HepG2 (cell line): Measurements from ENCODE around the gene DCAF4L1. TPM values are rescaled to one million over a fixed set of nuclear protein-coding genes. Genes with fewer than 3 reads are reported as not detected.
A peak's percentile ranks its signal among the peaks of the same experiment; 100 is the strongest.

Source experiments
- AGO1 ChIP-seq: fragments of 200-400 bp; formaldehyde crosslinking; IDR thresholded peaks from 2 replicates; pipeline ENCODE4 v1.6.1; 2017; ENCODE audit warnings: mild to moderate bottlenecking, low read depth, low read length, moderate library complexity; ENCODE audit not compliant: poor library complexity, severe bottlenecking
- ASH2L ChIP-seq: fragments of 300-600, 200-600 bp; sonication (generic); IDR thresholded peaks from 2 replicates; pipeline ENCODE4 v1.7.0; 2017; ENCODE audit warnings: low read depth, mild to moderate bottlenecking, moderate library complexity, mixed read lengths, low read length; ENCODE audit not compliant: insufficient read length
- ATM ChIP-seq: fragments of 450-650 bp; IDR thresholded peaks from 2 replicates; pipeline ENCODE4 v1.7.1; 2017; ENCODE audit warnings: mild to moderate bottlenecking, borderline replicate concordance
- CREB1 ChIP-seq, 2 experiments: fragments of 450-650 bp in 1 of 2; IDR thresholded peaks; 2 replicates each; pipeline ENCODE4 v1.6.1; 2016 to 2017; ENCODE audit warnings: control low read depth in 1 of 2, mild to moderate bottlenecking in 1 of 2, missing compliant biosample characterization in 1 of 2, missing genetic modification characterization in 1 of 2
- HIVEP1 ChIP-seq: sonication (generic); formaldehyde crosslinking; IDR thresholded peaks from 2 replicates; pipeline ENCODE4 v1.4.0; 2020; ENCODE audit warnings: mild to moderate bottlenecking, missing genetic modification reagents
- MBNL3 ChIP-seq: fragments of 250-450 bp; sonication (Bioruptor Pico); conservative IDR thresholded peaks from 2 replicates; pipeline ENCODE4 v1.8.0; 2022; ENCODE audit warnings: mild to moderate bottlenecking, inconsistent platforms
- PTBP1 ChIP-seq: fragments of 200-400 bp; formaldehyde crosslinking; IDR thresholded peaks from 2 replicates; pipeline ENCODE4 v1.6.1; 2018; ENCODE audit warnings: low read length, low read depth; ENCODE audit not compliant: poor library complexity, severe bottlenecking
- RBAK ChIP-seq: sonication (generic); formaldehyde crosslinking; IDR thresholded peaks from 2 replicates; pipeline ENCODE4 v1.5.1; 2020; ENCODE audit warnings: mild to moderate bottlenecking, missing genetic modification reagents
- SP140L ChIP-seq: sonication (generic); formaldehyde crosslinking; IDR thresholded peaks from 2 replicates; pipeline ENCODE4 v1.4.0; 2020; ENCODE audit warnings: missing genetic modification reagents, borderline replicate concordance
- TP53 ChIP-seq: sonication (generic); formaldehyde crosslinking; conservative IDR thresholded peaks from 2 replicates; pipeline ENCODE4 v1.4.0; 2020; ENCODE audit warnings: missing genetic modification reagents
- ZBTB1 ChIP-seq: sonication (generic); formaldehyde crosslinking; IDR thresholded peaks from 2 replicates; pipeline ENCODE4 v1.4.0; 2020; ENCODE audit warnings: missing genetic modification reagents, borderline replicate concordance
- ZBTB8A ChIP-seq: sonication (generic); formaldehyde crosslinking; IDR thresholded peaks from 2 replicates; pipeline ENCODE4 v1.4.0; 2020; ENCODE audit warnings: mild to moderate bottlenecking, low read depth, missing genetic modification reagents, borderline replicate concordance
- ZNF234 ChIP-seq: sonication (generic); formaldehyde crosslinking; conservative IDR thresholded peaks from 2 replicates; pipeline ENCODE4 v1.5.1; 2020; ENCODE audit warnings: mild to moderate bottlenecking, missing genetic modification reagents
- ZNF484 ChIP-seq: sonication (generic); formaldehyde crosslinking; IDR thresholded peaks from 2 replicates; pipeline ENCODE4 v1.5.1; 2020; ENCODE audit warnings: mild to moderate bottlenecking, low read depth, missing genetic modification reagents, borderline replicate concordance
- ZNF543 ChIP-seq: sonication (generic); formaldehyde crosslinking; IDR thresholded peaks from 2 replicates; pipeline ENCODE4 v1.4.0; 2020; ENCODE audit warnings: mild to moderate bottlenecking, missing genetic modification reagents
- ZNF562 ChIP-seq: sonication (generic); formaldehyde crosslinking; IDR thresholded peaks from 2 replicates; pipeline ENCODE4 v1.8.0; 2022; ENCODE audit warnings: missing genetic modification reagents, borderline replicate concordance
- ZNF776 ChIP-seq: sonication (generic); formaldehyde crosslinking; IDR thresholded peaks from 2 replicates; pipeline ENCODE4 v1.4.0; 2020; ENCODE audit warnings: mild to moderate bottlenecking, missing genetic modification reagents
- ZSCAN21 ChIP-seq: sonication (generic); formaldehyde crosslinking; IDR thresholded peaks from 2 replicates; pipeline ENCODE4 v1.8.0; 2022; ENCODE audit warnings: mild to moderate bottlenecking, missing genetic modification reagents, moderate library complexity, borderline replicate concordance
- polyA plus RNA-seq, 8 experiments: library from polyadenylated mRNA; depleted of rRNA in 3 of 8; stranded (reverse) in 7 of 8; unstranded in 1 of 8; fragments of >200 nt; fragmentation: Illumina TruSeq in 4 of 8; extraction: Trizol in 4 of 8; gene quantifications; 2 replicates each; pipeline versions ENCODE4 v1.2.1 to v1.2.3, GENCODE V29; 2011 to 2016; ENCODE audit warnings: low read depth in 4 of 8, missing spikeins in 1 of 8, mixed read lengths in 1 of 8; ENCODE audit not compliant: insufficient read depth in 1 of 8
- total RNA-seq, 5 experiments: library from RNA; depleted of rRNA; stranded (reverse); fragments of >200 nt; fragmentation: Illumina TruSeq; extraction: Trizol; gene quantifications; 2 replicates each; pipeline ENCODE4 v1.2.3, GENCODE V29; 2016; ENCODE audit warnings: low read depth in 1 of 5
- TF ChIP-seq, protein P1 (sequence below): sonication (generic); formaldehyde crosslinking; IDR thresholded peaks from 2 replicates; pipeline ENCODE4 v1.4.0; 2020; ENCODE audit warnings: missing genetic modification reagents
- TF ChIP-seq, protein P2 (sequence below): sonication (generic); formaldehyde crosslinking; IDR thresholded peaks from 2 replicates; pipeline ENCODE4 v1.4.0; 2020; ENCODE audit warnings: missing genetic modification reagents
- TF ChIP-seq, protein P3 (sequence below): sonication (generic); formaldehyde crosslinking; IDR thresholded peaks from 2 replicates; pipeline ENCODE4 v1.9.0; 2022; ENCODE audit warnings: missing genetic modification reagents, mild to moderate bottlenecking, borderline replicate concordance

DCAF4L1 gene
- total and polyA plus RNA-seq, 2 of the 13 experiments (the other 11 are each of a cell fraction or from before 2014, with no cell fraction given): 0.05 to 0.09 TPM

DNA sequence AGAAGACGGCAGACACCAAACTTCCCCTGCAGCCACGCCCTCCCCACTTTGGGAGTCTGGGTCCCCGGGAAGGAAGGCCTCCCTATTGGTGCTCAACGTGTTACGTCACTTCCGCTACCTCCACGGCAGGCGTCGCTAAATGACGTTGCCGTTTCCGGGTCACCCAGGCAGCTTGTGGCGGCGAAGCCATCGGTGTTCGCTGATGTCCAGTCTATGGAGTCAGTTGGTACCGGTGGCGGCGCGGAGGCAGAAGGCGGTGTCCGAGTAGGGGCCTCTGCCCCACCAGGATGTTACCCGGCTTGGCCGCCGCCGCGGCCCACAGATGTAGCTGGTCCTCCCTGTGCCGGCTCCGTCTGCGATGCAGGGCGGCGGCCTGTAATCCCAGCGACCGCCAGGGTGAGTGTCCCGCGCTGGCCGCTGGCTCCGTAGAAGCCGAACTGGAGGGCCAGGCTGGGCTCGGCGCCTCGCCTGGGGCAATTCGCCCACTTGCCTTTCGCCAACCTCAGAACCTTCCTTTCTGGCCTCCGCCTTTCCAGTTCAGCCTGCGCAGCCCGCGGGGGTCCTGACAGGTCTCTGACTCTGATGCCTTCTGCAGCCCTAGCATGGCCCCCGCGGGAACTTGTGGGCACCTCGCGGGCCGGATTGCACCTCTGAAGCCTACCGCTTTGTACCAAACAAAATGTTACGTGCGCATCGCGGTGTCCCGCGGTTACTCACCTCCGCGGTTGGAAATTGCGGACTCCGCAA lies 9.0 kb downstream of the DCAF4L1 start, which contains the start of gene SLC30A9 (continued):
- TF ChIP-seq, protein P1, sequence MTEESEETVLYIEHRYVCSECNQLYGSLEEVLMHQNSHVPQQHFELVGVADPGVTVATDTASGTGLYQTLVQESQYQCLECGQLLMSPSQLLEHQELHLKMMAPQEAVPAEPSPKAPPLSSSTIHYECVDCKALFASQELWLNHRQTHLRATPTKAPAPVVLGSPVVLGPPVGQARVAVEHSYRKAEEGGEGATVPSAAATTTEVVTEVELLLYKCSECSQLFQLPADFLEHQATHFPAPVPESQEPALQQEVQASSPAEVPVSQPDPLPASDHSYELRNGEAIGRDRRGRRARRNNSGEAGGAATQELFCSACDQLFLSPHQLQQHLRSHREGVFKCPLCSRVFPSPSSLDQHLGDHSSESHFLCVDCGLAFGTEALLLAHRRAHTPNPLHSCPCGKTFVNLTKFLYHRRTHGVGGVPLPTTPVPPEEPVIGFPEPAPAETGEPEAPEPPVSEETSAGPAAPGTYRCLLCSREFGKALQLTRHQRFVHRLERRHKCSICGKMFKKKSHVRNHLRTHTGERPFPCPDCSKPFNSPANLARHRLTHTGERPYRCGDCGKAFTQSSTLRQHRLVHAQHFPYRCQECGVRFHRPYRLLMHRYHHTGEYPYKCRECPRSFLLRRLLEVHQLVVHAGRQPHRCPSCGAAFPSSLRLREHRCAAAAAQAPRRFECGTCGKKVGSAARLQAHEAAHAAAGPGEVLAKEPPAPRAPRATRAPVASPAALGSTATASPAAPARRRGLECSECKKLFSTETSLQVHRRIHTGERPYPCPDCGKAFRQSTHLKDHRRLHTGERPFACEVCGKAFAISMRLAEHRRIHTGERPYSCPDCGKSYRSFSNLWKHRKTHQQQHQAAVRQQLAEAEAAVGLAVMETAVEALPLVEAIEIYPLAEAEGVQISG (CRISPR knock-in tag): peak; percentile 88
- TF ChIP-seq CREB1 (IDR thresholded peaks at IDR 0.05) (peak; percentile 98), CREB1 (CRISPR knock-in tag; IDR thresholded peaks at IDR 0.05) (peak; percentile 98), TP53 (no peak), AGO1 (peak; percentile 68), ZNF562 (CRISPR knock-in tag) (no peak), MBNL3 (no peak), ZNF484 (CRISPR knock-in tag) (no peak), RBAK (CRISPR knock-in tag) (peak; percentile 43; the same call in 1 of the 2 replicates), ATM (no peak), ZSCAN21 (CRISPR knock-in tag) (no peak; the same call in 1 of the 2 replicates), ZBTB8A (no peak), PTBP1 (peak; percentile 54), ZBTB1 (CRISPR knock-in tag) (no peak), HIVEP1 (CRISPR knock-in tag) (no peak; the same call in 1 of the 2 replicates), ASH2L (peak; percentile 62), ZNF234 (CRISPR knock-in tag) (0 out of 2 replicates have a peak, but pooled peaks have one; percentile 45), ZNF776 (no peak; the same call in 1 of the 2 replicates), ZNF543 (CRISPR knock-in tag) (no peak), SP140L (CRISPR knock-in tag) (no peak)
- TF ChIP-seq, protein P2, sequence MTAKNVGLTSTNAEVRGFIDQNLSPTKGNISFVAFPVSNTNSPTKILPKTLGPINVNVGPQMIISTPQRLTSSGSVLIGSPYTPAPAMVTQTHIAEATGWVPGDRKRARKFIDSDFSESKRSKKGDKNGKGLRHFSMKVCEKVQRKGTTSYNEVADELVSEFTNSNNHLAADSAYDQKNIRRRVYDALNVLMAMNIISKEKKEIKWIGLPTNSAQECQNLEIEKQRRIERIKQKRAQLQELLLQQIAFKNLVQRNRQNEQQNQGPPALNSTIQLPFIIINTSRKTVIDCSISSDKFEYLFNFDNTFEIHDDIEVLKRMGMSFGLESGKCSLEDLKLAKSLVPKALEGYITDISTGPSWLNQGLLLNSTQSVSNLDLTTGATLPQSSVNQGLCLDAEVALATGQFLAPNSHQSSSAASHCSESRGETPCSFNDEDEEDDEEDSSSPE: peak; percentile 55
- TF ChIP-seq, protein P3, sequence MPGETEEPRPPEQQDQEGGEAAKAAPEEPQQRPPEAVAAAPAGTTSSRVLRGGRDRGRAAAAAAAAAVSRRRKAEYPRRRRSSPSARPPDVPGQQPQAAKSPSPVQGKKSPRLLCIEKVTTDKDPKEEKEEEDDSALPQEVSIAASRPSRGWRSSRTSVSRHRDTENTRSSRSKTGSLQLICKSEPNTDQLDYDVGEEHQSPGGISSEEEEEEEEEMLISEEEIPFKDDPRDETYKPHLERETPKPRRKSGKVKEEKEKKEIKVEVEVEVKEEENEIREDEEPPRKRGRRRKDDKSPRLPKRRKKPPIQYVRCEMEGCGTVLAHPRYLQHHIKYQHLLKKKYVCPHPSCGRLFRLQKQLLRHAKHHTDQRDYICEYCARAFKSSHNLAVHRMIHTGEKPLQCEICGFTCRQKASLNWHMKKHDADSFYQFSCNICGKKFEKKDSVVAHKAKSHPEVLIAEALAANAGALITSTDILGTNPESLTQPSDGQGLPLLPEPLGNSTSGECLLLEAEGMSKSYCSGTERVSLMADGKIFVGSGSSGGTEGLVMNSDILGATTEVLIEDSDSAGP: peak; percentile 93
